ENCODE data around the gene RAD51B.
A peak's percentile ranks its signal among the peaks of the same experiment; 100 is the strongest.

The RAD51B gene

DNA sequence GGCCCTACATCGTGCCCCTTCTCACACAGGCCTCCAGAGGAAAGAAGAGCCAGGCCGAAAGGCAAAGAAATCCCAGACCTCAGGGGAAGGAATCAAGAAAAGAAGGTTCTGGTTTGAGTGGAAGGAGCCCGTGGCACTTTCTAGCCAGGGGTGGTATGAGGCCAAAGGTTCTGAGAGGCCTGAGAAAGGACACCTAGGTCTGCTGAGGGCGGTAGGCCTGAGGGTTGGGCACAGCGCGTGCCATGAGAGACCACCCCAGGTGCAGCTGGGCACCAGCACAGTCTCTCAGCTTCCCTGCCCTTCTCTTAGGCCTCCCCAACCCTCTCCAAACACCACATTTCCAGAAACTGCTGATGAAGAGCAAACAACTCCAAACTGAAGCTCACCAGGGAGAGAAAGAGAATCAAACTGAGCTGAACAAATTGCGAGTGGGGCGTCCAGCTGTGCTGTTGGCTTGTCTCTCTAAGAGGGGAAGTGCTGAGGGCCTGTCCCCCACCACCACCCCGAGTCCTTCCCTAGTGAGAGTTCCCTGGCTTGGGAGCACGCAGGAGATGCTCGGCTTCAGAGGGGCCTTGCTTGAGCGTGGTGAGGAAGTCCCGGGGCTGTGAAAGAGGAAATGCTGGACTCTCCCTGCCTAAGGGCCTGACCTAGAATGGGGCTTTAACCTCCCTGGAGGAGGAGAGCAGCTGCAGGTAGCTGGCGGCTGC, 788.4 kb downstream of the RAD51B start:
- in situ Hi-C loops (cut with MboI; ENCODE audit: low pct_unique_long_range_greater_than_20kb, low sequenced_read_pairs), result no loop called here
- peak; percentile 67 for DNase-seq

- no peak for DNase-seq
- in situ Hi-C loops (cut with MboI; ENCODE audit: low pct_unique_long_range_greater_than_20kb, low sequenced_read_pairs), result no loop called here
Observed at GRCh38 chr14:68608574-68608962, 789.0 kb downstream of the RAD51B start.

DNA sequence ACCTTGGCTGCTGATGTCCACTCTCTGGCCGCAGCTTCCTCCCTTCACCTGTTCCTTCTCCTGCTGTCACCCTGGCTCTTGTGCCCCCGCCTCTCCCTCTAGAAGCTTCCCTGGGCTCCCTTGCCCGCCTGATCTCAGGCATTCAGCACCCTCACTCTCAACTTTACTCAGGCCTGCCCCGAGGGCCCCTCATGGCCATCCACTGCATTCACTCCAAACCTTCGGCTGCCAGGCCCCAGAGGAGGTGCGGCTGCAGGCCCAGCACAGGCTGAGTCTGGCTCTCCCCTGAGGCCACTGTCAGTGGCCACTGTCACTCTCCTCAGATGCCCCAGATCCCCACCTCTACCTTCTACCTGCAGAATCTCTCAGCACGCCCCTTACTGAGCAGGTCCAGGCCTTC, 789.4 kb downstream of the RAD51B start:
- in situ Hi-C loops (cut with MboI; ENCODE audit: low pct_unique_long_range_greater_than_20kb, low sequenced_read_pairs), result no loop called here
- no peak for DNase-seq

GRCh38 chr14:68610251-68610793, 790.7 kb downstream of the RAD51B start:
- in situ Hi-C loops (cut with MboI; ENCODE audit: low pct_unique_long_range_greater_than_20kb, low sequenced_read_pairs), result no loop called here
- no peak for DNase-seq

GRCh38 chr14:68611599-68611998, 792.0 kb downstream of the RAD51B start:
- no peak for DNase-seq
- in situ Hi-C loops (cut with MboI; ENCODE audit: low pct_unique_long_range_greater_than_20kb, low sequenced_read_pairs), result no loop called here

GRCh38 chr14:68612049-68612448, 792.5 kb downstream of the RAD51B start:
- no peak for DNase-seq
- in situ Hi-C loops (cut with MboI; ENCODE audit: low pct_unique_long_range_greater_than_20kb, low sequenced_read_pairs), result no loop called here

- peak; percentile 31 for DNase-seq
- in situ Hi-C loops (cut with MboI; ENCODE audit: low pct_unique_long_range_greater_than_20kb, low sequenced_read_pairs), result no loop called here
Observed at GRCh38 chr14:68616221-68616902, 796.8 kb downstream of the RAD51B start.

GRCh38 chr14:68619790-68620574, 800.4 kb downstream of the RAD51B start:
- in situ Hi-C loops (cut with MboI; ENCODE audit: low pct_unique_long_range_greater_than_20kb, low sequenced_read_pairs), result no loop called here
- DNase-seq, result no peak

DNA sequence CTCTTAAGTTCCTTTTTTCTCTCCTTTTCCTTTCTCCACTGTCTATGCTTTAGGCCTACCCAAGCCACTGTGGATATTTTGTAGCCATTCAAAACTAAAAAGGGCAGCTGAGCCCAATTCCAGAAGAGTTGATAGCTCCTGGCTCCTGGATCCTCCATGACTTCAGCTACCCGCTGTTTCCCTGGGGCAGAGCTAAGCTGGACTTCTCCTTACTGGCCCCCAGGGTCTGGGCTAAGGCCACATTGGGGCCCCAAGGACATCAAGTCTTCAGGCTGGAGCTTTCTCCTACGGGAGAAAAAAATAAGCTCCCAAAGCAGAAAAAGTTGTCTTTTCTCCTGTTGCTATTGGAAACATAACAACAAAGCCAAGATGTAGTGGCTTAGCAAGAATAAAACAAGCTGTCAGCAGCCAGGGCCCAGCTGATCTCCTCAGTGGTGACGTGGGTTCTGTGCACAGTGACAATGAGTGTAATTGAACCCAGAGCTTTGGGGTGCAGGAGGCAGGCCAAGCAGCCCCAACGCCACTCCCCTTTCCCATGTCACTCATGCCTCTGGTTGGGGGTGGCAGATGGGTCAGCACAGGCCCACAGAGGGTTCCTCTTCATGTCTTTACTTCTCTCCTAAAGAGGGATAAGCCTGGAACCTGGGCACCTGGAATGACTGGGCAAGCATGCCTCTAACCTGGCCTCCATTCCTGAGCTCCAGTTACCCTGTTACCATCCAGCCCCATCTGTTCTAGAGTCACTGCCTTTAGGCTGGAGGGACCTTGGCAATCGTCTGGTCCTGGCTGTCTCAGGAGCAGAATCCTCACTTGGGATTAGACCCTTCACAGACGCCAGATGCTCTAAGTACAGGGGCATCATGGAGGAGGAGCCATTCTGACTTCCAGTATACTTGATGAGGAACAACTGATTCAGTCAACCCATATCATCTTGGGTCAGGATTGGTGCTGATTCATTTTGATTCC, 802.1 kb downstream of the RAD51B start:
- in situ Hi-C loops (cut with MboI; ENCODE audit: low pct_unique_long_range_greater_than_20kb, low sequenced_read_pairs), result no loop called here

GRCh38 chr14:68622856-68623255, 803.3 kb downstream of the RAD51B start:
- no peak for DNase-seq
- in situ Hi-C loops (cut with MboI; ENCODE audit: low pct_unique_long_range_greater_than_20kb, low sequenced_read_pairs), result no loop called here

More for the DNA sequence above, 802.1 kb downstream of the RAD51B start:
- DNase-seq, result no peak

GRCh38 chr14:68623307-68623706, 803.7 kb downstream of the RAD51B start:
- in situ Hi-C loops (cut with MboI; ENCODE audit: low pct_unique_long_range_greater_than_20kb, low sequenced_read_pairs), result no loop called here
- no peak for DNase-seq

DNA sequence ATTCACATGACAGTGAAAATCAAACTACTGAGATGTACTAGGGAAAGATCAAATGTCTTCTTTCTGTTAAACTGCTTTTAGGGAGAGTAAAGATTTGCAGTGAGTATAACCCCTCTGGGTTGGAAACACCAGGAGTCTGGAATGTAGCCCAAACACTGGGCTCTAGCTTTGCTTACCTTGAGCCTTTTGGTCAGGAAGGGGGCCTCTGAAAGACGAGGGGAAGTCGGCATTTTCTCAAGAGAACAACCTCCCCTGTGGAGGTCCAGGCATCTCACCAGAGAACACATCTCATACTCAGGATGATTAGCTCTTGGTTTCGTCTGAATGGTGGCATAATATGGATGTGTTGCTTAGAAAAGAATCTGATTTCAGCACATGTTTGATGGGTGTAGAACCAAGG, 804.2 kb downstream of the RAD51B start:
- in situ Hi-C loops (cut with MboI; ENCODE audit: low pct_unique_long_range_greater_than_20kb, low sequenced_read_pairs), result no loop called here
- no peak for DNase-seq

GRCh38 chr14:68624541-68625220, 805.1 kb downstream of the RAD51B start:
- DNase-seq, result no peak
- in situ Hi-C loops (cut with MboI; ENCODE audit: low pct_unique_long_range_greater_than_20kb, low sequenced_read_pairs), result no loop called here

GRCh38 chr14:68625366-68626090, 805.9 kb downstream of the RAD51B start:
- in situ Hi-C loops (cut with MboI; ENCODE audit: low pct_unique_long_range_greater_than_20kb, low sequenced_read_pairs), result no loop called here
- DNase-seq, result no peak

DNA sequence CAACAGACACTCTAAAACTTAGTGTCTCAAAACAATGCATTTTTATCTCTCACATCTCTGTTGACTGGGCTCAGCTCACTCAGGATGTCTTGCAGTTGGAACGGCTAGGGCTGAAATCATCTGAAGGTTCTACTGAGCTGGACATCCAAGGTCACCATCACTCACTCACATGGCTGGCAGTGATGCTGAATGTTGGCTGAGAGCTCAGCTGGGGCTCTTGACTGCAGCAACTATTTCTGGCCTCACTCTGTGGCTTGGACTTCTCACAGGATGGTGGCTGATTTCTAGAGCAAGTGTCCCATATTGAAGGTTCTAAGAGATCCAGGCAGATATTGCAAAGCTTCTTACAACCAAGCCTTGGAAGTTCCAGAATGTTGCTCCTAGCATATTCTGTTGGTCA, 806.8 kb downstream of the RAD51B start:
- in situ Hi-C loops (cut with MboI; ENCODE audit: low pct_unique_long_range_greater_than_20kb, low sequenced_read_pairs), result no loop called here

DNA sequence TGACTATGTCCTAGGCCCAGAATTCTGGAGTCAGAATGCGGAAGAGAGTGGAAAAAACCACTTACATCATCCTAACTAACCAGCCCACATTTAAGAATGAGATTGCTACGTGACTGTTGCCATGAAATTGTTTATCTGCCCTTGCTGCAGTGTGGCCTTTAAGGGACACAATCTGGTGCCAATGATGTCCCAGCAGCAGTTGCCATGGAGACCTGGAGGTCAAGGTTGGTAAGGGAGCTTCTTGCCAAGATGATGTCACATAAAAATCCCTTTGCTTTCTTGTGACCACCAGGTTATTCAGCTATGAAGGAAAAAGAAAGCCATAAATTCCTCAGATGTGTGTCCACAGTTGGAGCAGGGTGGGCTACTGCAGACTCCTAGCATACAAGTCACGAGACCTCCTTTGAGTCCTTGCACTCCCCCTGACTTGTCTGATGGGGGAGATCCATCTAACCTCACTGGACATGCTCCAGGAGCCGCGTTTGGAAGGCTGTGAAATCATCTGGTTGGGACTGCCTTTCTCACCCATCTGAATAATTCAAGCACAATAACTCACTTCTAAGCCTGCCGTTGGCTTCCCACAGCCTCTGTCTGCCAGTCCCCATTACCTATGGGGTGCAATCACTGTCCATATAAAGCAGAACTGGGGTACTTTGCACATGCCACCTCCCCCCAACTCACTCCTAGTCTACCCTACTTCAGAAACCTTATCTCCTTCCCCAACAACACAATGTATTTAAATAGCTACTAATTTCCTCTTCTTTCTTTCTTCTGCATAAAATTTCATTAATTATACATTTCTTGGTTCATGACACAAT, 807.7 kb downstream of the RAD51B start:
- DNase-seq, result no peak
- in situ Hi-C loops (cut with MboI; ENCODE audit: low pct_unique_long_range_greater_than_20kb, low sequenced_read_pairs), result no loop called here

More for the DNA sequence above, 806.8 kb downstream of the RAD51B start:
- DNase-seq, result no peak
